Hepatocyte (in vitro differentiated cells): ENCODE data around the gene TAS1R2. TPM values are rescaled to one million over a fixed set of nuclear protein-coding genes. Genes with fewer than 3 reads are reported as not detected.

Source experiments
- DNase-seq: peaks from one replicate; pipeline ENCODE4 v3.0.0-alpha.2; 2016; ENCODE audit warnings: low spot score
- H2AFZ ChIP-seq: fragments of 200-600 bp; sonication (generic); 2 replicates; pipeline ENCODE4 v1.6.0; 2016; ENCODE audit warnings: antibody characterized with exemption, mild to moderate bottlenecking
- H3K27ac ChIP-seq: fragments of 200-600 bp; sonication (generic); 2 replicates; pipeline ENCODE4 v1.5.1; 2016; ENCODE audit warnings: mild to moderate bottlenecking
- H3K27me3 ChIP-seq: fragments of 200-600 bp; sonication (generic); 2 replicates; pipeline ENCODE4 v1.6.1; 2016
- H3K36me3 ChIP-seq: fragments of 200-600 bp; sonication (generic); replicated peaks from 2 replicates; pipeline ENCODE4 v1.5.1; 2016; ENCODE audit warnings: low read depth; ENCODE audit not compliant: insufficient read depth
- H3K4me1 ChIP-seq: fragments of 200-600 bp; sonication (generic); 2 replicates; pipeline ENCODE4 v1.5.1; 2016; ENCODE audit warnings: mild to moderate bottlenecking, moderate library complexity; ENCODE audit not compliant: insufficient read depth
- H3K4me2 ChIP-seq: fragments of 200-600 bp; sonication (generic); 2 replicates; pipeline ENCODE4 v1.6.0; 2016
- H3K4me3 ChIP-seq: fragments of 200-600 bp; sonication (generic); 2 replicates; pipeline ENCODE4 v1.5.1; 2016; ENCODE audit warnings: mild to moderate bottlenecking
- H3K79me2 ChIP-seq: fragments of 200-600 bp; sonication (generic); 2 replicates; pipeline ENCODE4 v1.6.0; 2017; ENCODE audit warnings: mild to moderate bottlenecking
- H3K9me2 ChIP-seq: fragments of 200-600 bp; sonication (generic); replicated peaks from 2 replicates; pipeline ENCODE4 v1.6.0; 2017; ENCODE audit warnings: mild to moderate bottlenecking; ENCODE audit not compliant: insufficient read depth
- H3K9me3 ChIP-seq: fragments of 200-600 bp; sonication (generic); 2 replicates; pipeline ENCODE4 v1.5.1; 2016; ENCODE audit warnings: low read depth, mild to moderate bottlenecking
- H4K20me1 ChIP-seq: fragments of 200-600 bp; sonication (generic); 2 replicates; pipeline ENCODE4 v1.6.0; 2016; ENCODE audit warnings: mild to moderate bottlenecking; ENCODE audit not compliant: insufficient read depth, poor library complexity, severe bottlenecking
- CTCF ChIP-seq: fragments of 200-600 bp; sonication (generic); IDR thresholded peaks from 2 replicates; pipeline ENCODE4 v1.5.1; 2016; ENCODE audit warnings: antibody characterized with exemption, mild to moderate bottlenecking; ENCODE audit not compliant: poor library complexity
- EZH2 ChIP-seq: fragments of 200-600 bp; sonication (generic); IDR thresholded peaks from 2 replicates; pipeline ENCODE4 v1.6.1; 2016; ENCODE audit warnings: antibody characterized with exemption, mild to moderate bottlenecking, borderline replicate concordance
- EZH2phosphoT487 ChIP-seq: fragments of 200-600 bp; sonication (generic); IDR thresholded peaks from one replicate; pipeline ENCODE4 v1.6.1; 2018; ENCODE audit warnings: antibody characterized with exemption, mild to moderate bottlenecking, low read depth, moderate library complexity; ENCODE audit not compliant: unreplicated experiment, severe bottlenecking
- WGBS: methylation state at CpG from one replicate; pipeline ENCODE4 v1.1.6; 2016; ENCODE audit warnings: low lambda C conversion rate; ENCODE audit errors: missing lambda C conversion rate; 5-methylcytosine and 5-hydroxymethylcytosine counted together
- microRNA counts: library from miRNA; unstranded; fragments of <30 nt; microRNA quantifications from one replicate; lab custom pipeline; 2017
- microRNA-seq: library from miRNA; unstranded; fragments of <30 nt; microRNA quantifications from one replicate; pipeline ENCODE4, GENCODE V29; 2017
- polyA plus RNA-seq: library from polyadenylated mRNA; unstranded; fragments of >200 nt; fragmentation: Nextera tagmentation; extraction: Ambion mirVana; gene quantifications from 2 replicates; pipeline ENCODE4 v1.2.1, GENCODE V29; 2016
- small RNA-seq: library from RNA; depleted of rRNA; stranded (forward); fragments of <200 nt; gene quantifications from one replicate; pipeline ENCODE3, GENCODE V24; 2014
- total RNA-seq: library from RNA; depleted of rRNA; stranded (reverse); fragments of >200 nt; gene quantifications from 2 replicates; pipeline ENCODE4 v1.2.3, GENCODE V29; 2014

Gene TAS1R2
- total and polyA plus RNA-seq, 2 experiments from 2014 or later, result not detected

GRCh38 chr1:18793164-18793563 is 66.3 kb downstream of the TAS1R2 start:
- no peak overlapping the region for H2AFZ ChIP-seq
- no peak for TF ChIP-seq CTCF
- TF ChIP-seq EZH2phosphoT487, result no peak
- TF ChIP-seq EZH2, result no peak
- WGBS, result 85% methylated on average over 10 of the region's 10 CpGs
- H3K4me2 ChIP-seq, result no peak overlapping the region
- DNase-seq, result no peak
- no peaks in the 10 kb centered on the region for H4K20me1 ChIP-seq
- H3K9me3 ChIP-seq, result no peaks in the 10 kb centered on the region
- H3K36me3 ChIP-seq, result no peaks in the 10 kb centered on the region
- no peaks in the 10 kb centered on the region for H3K79me2 ChIP-seq
- H3K27ac ChIP-seq, result no peak overlapping the region
- H3K4me1 ChIP-seq, result no peaks in the 10 kb centered on the region
- no peak overlapping the region for H3K4me3 ChIP-seq
- no peaks in the 10 kb centered on the region for H3K9me2 ChIP-seq
- peaks cover 20% of the 10 kb centered on the region for H3K27me3 ChIP-seq

- Histone ChIP-seq H4K20me1 (no peaks in the 10 kb centered on the region), H3K27me3 (peaks cover 20% of the 10 kb centered on the region), H3K4me1 (no peaks in the 10 kb centered on the region), H3K4me2 (no peak overlapping the region), H3K9me3 (no peaks in the 10 kb centered on the region), H3K27ac (no peak overlapping the region), H3K79me2 (no peaks in the 10 kb centered on the region), H3K4me3 (no peak overlapping the region), H3K9me2 (no peaks in the 10 kb centered on the region), H3K36me3 (no peaks in the 10 kb centered on the region), H2AFZ (no peak overlapping the region)
- no peak for DNase-seq
- TF ChIP-seq CTCF (no peak), EZH2 (no peak), EZH2phosphoT487 (no peak)
- 86% methylated on average over 3 of the region's 3 CpGs for WGBS
Observed at GRCh38 chr1:18792747-18793146, 66.7 kb downstream of the TAS1R2 start.

MicroRNAs encoded within 50 kb of the gene (microRNA counts, 767-probe panel; counts per million panel counts)
- 4,355 counts per million, percentile 14 among the panel's probes with 10 or more counts for microRNA hsa-miR-1290 (lab: Ali Mortazavi, UCI)

Small RNAs within 50 kb of the gene (microRNA-seq; reads per million reads assigned to microRNA genes)
- gene MIR1290, result not detected
- not detected for gene MIR4695

Small RNAs within 50 kb of the gene (small RNA-seq; reads per million reads assigned to genes)
- gene MIR1290, result not detected
- gene MIR4695, result not detected

Other genes starting within 250 kb of the TAS1R2 start
- gene PAX7, start 228.8 kb downstream of the TAS1R2 start, total RNA-seq, result not detected in 2 replicates
- gene PAX7, start 228.8 kb downstream of the TAS1R2 start, polyA plus RNA-seq, result not detected in 2 replicates
- 41.4 and 51.7 TPM in 2 replicates for gene ALDH4A1, start 42.9 kb upstream of the TAS1R2 start, total RNA-seq
- 32.4 and 49.1 TPM in 2 replicates for gene ALDH4A1, start 42.9 kb upstream of the TAS1R2 start, polyA plus RNA-seq
- gene IFFO2, start 97.0 kb upstream of the TAS1R2 start, total RNA-seq, result 7.2 and 8.1 TPM in 2 replicates
- 0.78 and 0.85 TPM in 2 replicates for gene IFFO2, start 97.0 kb upstream of the TAS1R2 start, polyA plus RNA-seq